H9 (cell line): ENCODE data around the gene GAS6. TPM values are rescaled to one million over a fixed set of nuclear protein-coding genes. Genes with fewer than 3 reads are reported as not detected.

ENCODE experiments used
- DNase-seq: peaks from one replicate; pipeline ENCODE4 v3.0.0-alpha.2; 2017
- H2AFZ ChIP-seq: one replicate; pipeline ENCODE4 v1.6.1; 2013; ENCODE audit warnings: mild to moderate bottlenecking, low read length, control low read depth, moderate library complexity
- H2AK5ac ChIP-seq: 2 replicates; pipeline ENCODE4 v1.6.1; 2013; ENCODE audit warnings: low read length, control low read depth, mixed read lengths; ENCODE audit not compliant: insufficient read length
- H2BK120ac ChIP-seq: one replicate; pipeline ENCODE4 v1.6.1; 2013; ENCODE audit warnings: low read depth, mild to moderate bottlenecking, low read length, control low read depth, inconsistent platforms; ENCODE audit not compliant: poor library complexity, severe bottlenecking
- H2BK12ac ChIP-seq: 2 replicates; pipeline ENCODE4 v1.6.1; 2013; ENCODE audit warnings: low read length, control low read depth, mixed read lengths, low read depth; ENCODE audit not compliant: insufficient read length
- H2BK15ac ChIP-seq: 2 replicates; pipeline ENCODE4 v1.6.1; 2013; ENCODE audit warnings: low read depth, low read length, control low read depth
- H2BK20ac ChIP-seq: one replicate; pipeline ENCODE4 v1.6.1; 2013; ENCODE audit warnings: low read depth, mild to moderate bottlenecking, low read length, control low read depth, inconsistent platforms; ENCODE audit not compliant: poor library complexity, severe bottlenecking
- H2BK5ac ChIP-seq: 2 replicates; pipeline ENCODE4 v1.6.1; 2013; ENCODE audit warnings: low read length, control low read depth, mixed read lengths; ENCODE audit not compliant: insufficient read length
- H3K14ac ChIP-seq: 2 replicates; pipeline ENCODE4 v1.6.1; 2013; ENCODE audit warnings: low read length, control low read depth; ENCODE audit not compliant: insufficient read depth
- H3K18ac ChIP-seq: 2 replicates; pipeline ENCODE4 v1.6.1; 2013; ENCODE audit warnings: low read depth, mild to moderate bottlenecking, mixed read lengths, low read length, control low read depth; ENCODE audit not compliant: insufficient read length
- H3K23ac ChIP-seq: 2 replicates; pipeline ENCODE4 v1.6.1; 2013; ENCODE audit warnings: low read length, control low read depth, mixed read lengths, low read depth; ENCODE audit not compliant: insufficient read length
- H3K23me2 ChIP-seq: 2 replicates; pipeline ENCODE4 v1.6.1; 2013; ENCODE audit warnings: low read depth, mild to moderate bottlenecking, mixed read lengths, low read length, control low read depth; ENCODE audit not compliant: insufficient read length, poor library complexity, severe bottlenecking
- H3K27ac ChIP-seq: 2 replicates; pipeline ENCODE4 v1.5.1; 2013; ENCODE audit warnings: low read length, control low read depth, mixed read lengths, low read depth; ENCODE audit not compliant: insufficient read length
- H3K27me3 ChIP-seq: 2 replicates; pipeline ENCODE4 v1.6.1; 2013; ENCODE audit warnings: low read length, control low read depth, inconsistent platforms; ENCODE audit not compliant: insufficient read depth
- H3K4ac ChIP-seq: 2 replicates; pipeline ENCODE4 v1.6.1; 2013; ENCODE audit warnings: low read depth, mild to moderate bottlenecking, control low read depth, inconsistent platforms, low read length, moderate library complexity
- H3K4me1 ChIP-seq: 2 replicates; pipeline ENCODE4 v1.6.1; 2013; ENCODE audit warnings: low read length, control low read depth, inconsistent platforms; ENCODE audit not compliant: insufficient read depth
- H3K4me2 ChIP-seq: 2 replicates; pipeline ENCODE4 v1.6.1; 2013; ENCODE audit warnings: low read length, control low read depth, mixed read lengths; ENCODE audit not compliant: insufficient read length, insufficient read depth
- H3K56ac ChIP-seq: 2 replicates; pipeline ENCODE4 v1.6.1; 2013; ENCODE audit warnings: low read depth, mild to moderate bottlenecking, mixed read lengths, low read length, control low read depth; ENCODE audit not compliant: insufficient read length
- H3K79me1 ChIP-seq: 2 replicates; pipeline ENCODE4 v1.6.1; 2013; ENCODE audit warnings: low read depth, mild to moderate bottlenecking, moderate library complexity, low read length, control low read depth, inconsistent platforms; ENCODE audit not compliant: insufficient read depth, poor library complexity, severe bottlenecking
- H3K79me2 ChIP-seq: 2 replicates; pipeline ENCODE4 v1.6.1; 2013; ENCODE audit warnings: low read length, control low read depth, inconsistent platforms; ENCODE audit not compliant: insufficient read depth
- H3K9ac ChIP-seq: 2 replicates; pipeline ENCODE4 v1.6.1; 2013; ENCODE audit warnings: low read length, control low read depth, mixed read lengths; ENCODE audit not compliant: insufficient read length; ENCODE audit errors: extremely low read depth
- H3K9me3 ChIP-seq: one replicate; pipeline ENCODE4 v1.6.1; 2013; ENCODE audit warnings: low read depth, low read length, inconsistent platforms; ENCODE audit not compliant: control insufficient read depth
- H3T11ph ChIP-seq: one replicate; pipeline ENCODE4 v1.6.1; 2013; ENCODE audit warnings: mild to moderate bottlenecking, low read length, control low read depth, inconsistent platforms
- H4K20me1 ChIP-seq: one replicate; pipeline ENCODE4 v1.6.1; 2013; ENCODE audit not compliant: control insufficient read depth, insufficient read length, insufficient read depth
- H4K5ac ChIP-seq: 2 replicates; pipeline ENCODE4 v1.6.1; 2013; ENCODE audit warnings: low read depth, mild to moderate bottlenecking, mixed read lengths, low read length, control low read depth; ENCODE audit not compliant: insufficient read length
- H4K8ac ChIP-seq: replicated peaks from 2 replicates; pipeline ENCODE4 v1.6.1; 2013; ENCODE audit warnings: low read length, control low read depth, mixed read lengths, low read depth; ENCODE audit not compliant: insufficient read length
- H4K91ac ChIP-seq: 2 replicates; pipeline ENCODE4 v1.6.1; 2013; ENCODE audit warnings: low read depth, mild to moderate bottlenecking, moderate library complexity, mixed read lengths, low read length, control low read depth; ENCODE audit not compliant: insufficient read length
- H3K27ac Mint-ChIP-seq, 3 experiments: 2 replicates in 2 of 3; 3 replicates in 1 of 3; pipeline ENCODE4 v1.8.0; 2020 to 2021; ENCODE audit warnings: mixed read lengths in 3 of 3, mild to moderate bottlenecking in 1 of 3, moderate library complexity in 1 of 3
- H3K27me3 Mint-ChIP-seq: 2 replicates; pipeline ENCODE4 v1.8.0; 2021; ENCODE audit warnings: low read depth, mild to moderate bottlenecking, moderate library complexity, mixed read lengths
- H3K36me3 Mint-ChIP-seq, 3 experiments: 2 replicates in 2 of 3; 3 replicates in 1 of 3; pipeline ENCODE4 v1.8.0; 2020 to 2021; ENCODE audit warnings: low read depth in 3 of 3, mixed read lengths in 3 of 3; ENCODE audit not compliant: insufficient read depth in 1 of 3
- H3K4me1 Mint-ChIP-seq, 2 experiments: 2 replicates each; pipeline ENCODE4 v1.8.0; 2020; ENCODE audit warnings: mixed read lengths in 2 of 2
- H3K4me3 Mint-ChIP-seq, 2 experiments: 2 replicates in 1 of 2; 3 replicates in 1 of 2; pipeline ENCODE4 v1.8.0; 2020 to 2021; ENCODE audit warnings: mild to moderate bottlenecking in 2 of 2, mixed read lengths in 2 of 2, moderate library complexity in 1 of 2
- H3K9me3 Mint-ChIP-seq, 2 experiments: 2 replicates in 1 of 2; 3 replicates in 1 of 2; pipeline ENCODE4 v1.8.0; 2020; ENCODE audit warnings: mild to moderate bottlenecking in 2 of 2, mixed read lengths in 2 of 2, moderate library complexity in 1 of 2
- WGBS: extraction: QIAGEN DNeasy Blood & Tissue Kit; methylation state at CpG from one replicate; pipeline ENCODE4 v1.1.7; 2013; ENCODE audit warnings: missing lambda C conversion rate, low lambda C conversion rate, mixed read lengths; ENCODE audit not compliant: insufficient read length; ENCODE audit errors: extremely low coverage; 5-methylcytosine and 5-hydroxymethylcytosine counted together
- total RNA-seq: library from RNA; stranded (reverse); gene quantifications from 2 replicates; pipeline ENCODE4 v1.2.1, GENCODE V29; 2021
- TF ChIP-seq, protein P1 (sequence below): fragments of 200-600 bp; sonication (generic); conservative IDR thresholded peaks from 3 replicates; pipeline ENCODE4 v1.8.0; 2021; ENCODE audit warnings: antibody characterized with exemption, mild to moderate bottlenecking

GAS6 gene
- total RNA-seq, 1 experiment from 2014 or later, result 20.5 TPM

DNA sequence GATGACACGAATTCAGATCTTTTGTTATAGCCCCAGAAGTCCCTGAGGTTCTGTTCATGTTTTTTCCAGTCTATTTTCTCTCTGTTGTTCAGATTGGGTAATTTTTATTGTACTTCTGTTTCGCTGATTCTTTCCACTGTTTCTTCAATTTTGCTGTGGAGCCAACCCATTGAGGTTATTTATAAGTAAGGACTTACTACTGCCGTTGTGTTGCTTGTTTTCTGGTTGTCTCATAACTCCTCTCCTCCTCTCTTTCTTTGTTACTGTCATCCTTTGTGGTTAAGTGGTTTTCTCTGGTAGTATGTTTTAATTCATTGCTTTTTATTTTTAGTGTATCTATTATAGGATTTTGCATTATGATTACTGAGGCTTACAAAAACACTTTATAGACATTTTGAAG, 48.7 kb upstream of the GAS6 start:
- Histone ChIP-seq H3K18ac (no peak overlapping the region), H3K79me1 (no peaks in the 10 kb centered on the region), H3K9me3 (no peaks in the 10 kb centered on the region), H3K79me2 (no peaks in the 10 kb centered on the region), H2BK20ac (no peak overlapping the region), H3K4me1 (no peaks in the 10 kb centered on the region; the same call in 1 of the 2 replicates), H2BK5ac (no peak overlapping the region), H2BK15ac (no peak overlapping the region), H3K4me2 (no peak overlapping the region), H3T11ph (no peak overlapping the region), H4K20me1 (no peaks in the 10 kb centered on the region), H2AFZ (no peak overlapping the region), H4K91ac (no peak overlapping the region), H3K23me2 (no peaks in the 10 kb centered on the region), H3K9ac (no peak overlapping the region), H4K5ac (no peak overlapping the region), H2AK5ac (no peak overlapping the region), H3K14ac (no peak overlapping the region), H4K8ac (no peak overlapping the region), H3K27me3 (no peaks in the 10 kb centered on the region), H3K4ac (no peak overlapping the region), H3K27ac (no peak overlapping the region), H3K56ac (no peak overlapping the region), H2BK120ac (no peak overlapping the region), H3K23ac (no peak overlapping the region), H2BK12ac (no peak overlapping the region)
- peaks cover 11 to 20% of the 10 kb centered on the region in 2 experiments for H3K4me1 Mint-ChIP-seq
- H3K36me3 Mint-ChIP-seq, result no peaks in the 10 kb centered on the region
- H3K4me3 Mint-ChIP-seq, result no peak overlapping the region
- no CpG with 5 or more reads among the region's 3 CpGs for WGBS
- TF ChIP-seq, protein P1, sequence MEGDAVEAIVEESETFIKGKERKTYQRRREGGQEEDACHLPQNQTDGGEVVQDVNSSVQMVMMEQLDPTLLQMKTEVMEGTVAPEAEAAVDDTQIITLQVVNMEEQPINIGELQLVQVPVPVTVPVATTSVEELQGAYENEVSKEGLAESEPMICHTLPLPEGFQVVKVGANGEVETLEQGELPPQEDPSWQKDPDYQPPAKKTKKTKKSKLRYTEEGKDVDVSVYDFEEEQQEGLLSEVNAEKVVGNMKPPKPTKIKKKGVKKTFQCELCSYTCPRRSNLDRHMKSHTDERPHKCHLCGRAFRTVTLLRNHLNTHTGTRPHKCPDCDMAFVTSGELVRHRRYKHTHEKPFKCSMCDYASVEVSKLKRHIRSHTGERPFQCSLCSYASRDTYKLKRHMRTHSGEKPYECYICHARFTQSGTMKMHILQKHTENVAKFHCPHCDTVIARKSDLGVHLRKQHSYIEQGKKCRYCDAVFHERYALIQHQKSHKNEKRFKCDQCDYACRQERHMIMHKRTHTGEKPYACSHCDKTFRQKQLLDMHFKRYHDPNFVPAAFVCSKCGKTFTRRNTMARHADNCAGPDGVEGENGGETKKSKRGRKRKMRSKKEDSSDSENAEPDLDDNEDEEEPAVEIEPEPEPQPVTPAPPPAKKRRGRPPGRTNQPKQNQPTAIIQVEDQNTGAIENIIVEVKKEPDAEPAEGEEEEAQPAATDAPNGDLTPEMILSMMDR, result no peak
- no peak overlapping the region for H3K27ac Mint-ChIP-seq
- DNase-seq, result no peak
- H3K27me3 Mint-ChIP-seq, result peaks cover 19% of the 10 kb centered on the region
- no peaks in the 10 kb centered on the region for H3K9me3 Mint-ChIP-seq
